Caco-2 (cell line): Measurements from ENCODE around the gene RNF182. TPM values are rescaled to one million over a fixed set of nuclear protein-coding genes. Genes with fewer than 3 reads are reported as not detected.
"Not testable (repeated sequence)": the region's sequence is repeated elsewhere in the genome, so short reads cannot be mapped to it uniquely, and the experiment has no call there.

Experiments used
- BruUV-seq: library from RNA; stranded (reverse); fragments of 400-500 nt; replicated peaks from 2 replicates; lab custom pipeline; 2021; lab: Mats Ljungman, UMichigan
- CTCF ChIA-PET: fragments of 300-600 bp; sonication (Branson Sonifier 250); formaldehyde crosslinking; loops from one replicate; lab custom pipeline; 2022; ENCODE audit warnings: antibody characterized with exemption; lab: Charles Lee
- POLR2A ChIA-PET: fragments of 300-600 bp; sonication (Branson Sonifier 250); formaldehyde crosslinking; loops from one replicate; lab custom pipeline; 2022; ENCODE audit warnings: antibody characterized with exemption; lab: Charles Lee
- DNase-seq, 2 experiments: peaks; one replicate each; pipeline versions ENCODE4 v3.0.0 to v3.0.0-alpha.2; 2020 to 2022
- H3K27me3 ChIP-seq: replicated peaks from 2 replicates; pipeline ENCODE4 v1.6.0; 2011; ENCODE audit warnings: low read length; ENCODE audit not compliant: control insufficient read depth, insufficient read depth
- H3K36me3 ChIP-seq: 2 replicates; pipeline ENCODE4 v1.5.1; 2011; ENCODE audit warnings: low read length; ENCODE audit not compliant: control insufficient read depth, insufficient read depth
- H3K4me1 ChIP-seq: fragments of 250-450 bp; sonication (Bioruptor Pico); 2 replicates; pipeline ENCODE4 v1.5.1; 2020; ENCODE audit warnings: mild to moderate bottlenecking
- H3K4me3 ChIP-seq: 2 replicates; pipeline ENCODE4 v1.5.1; 2011; ENCODE audit warnings: low read depth, mild to moderate bottlenecking, control low read depth, low read length
- H3K9me3 ChIP-seq: fragments of 250-450 bp; sonication (Bioruptor Pico); 2 replicates; pipeline ENCODE4 v1.5.1; 2020; ENCODE audit warnings: mild to moderate bottlenecking, moderate library complexity
- H3K27ac Mint-ChIP-seq: one replicate; pipeline ENCODE4 v1.8.0; 2022; ENCODE audit warnings: mixed read lengths; ENCODE audit not compliant: unreplicated experiment
- H3K27me3 Mint-ChIP-seq: one replicate; pipeline ENCODE4 v1.8.0; 2022; ENCODE audit warnings: mixed read lengths; ENCODE audit not compliant: insufficient read depth, unreplicated experiment
- H3K36me3 Mint-ChIP-seq: one replicate; pipeline ENCODE4 v1.8.0; 2022; ENCODE audit warnings: mild to moderate bottlenecking, mixed read lengths; ENCODE audit not compliant: insufficient read depth, unreplicated experiment
- H3K4me1 Mint-ChIP-seq: one replicate; pipeline ENCODE4 v1.8.0; 2022; ENCODE audit warnings: low read depth, mixed read lengths; ENCODE audit not compliant: unreplicated experiment
- H3K4me3 Mint-ChIP-seq: one replicate; pipeline ENCODE4 v1.8.0; 2022; ENCODE audit warnings: mild to moderate bottlenecking, moderate library complexity, mixed read lengths; ENCODE audit not compliant: unreplicated experiment
- H3K9me3 Mint-ChIP-seq: one replicate; pipeline ENCODE4 v1.8.0; 2022; ENCODE audit warnings: mixed read lengths; ENCODE audit not compliant: unreplicated experiment
- CTCF ChIP-seq, 2 experiments: fragments of 200-600 bp in 1 of 2; IDR thresholded peaks; 1 replicate in 1 of 2; 2 replicates in 1 of 2; pipeline versions ENCODE4 v1.5.1 to v1.8.0; 2011 to 2022; ENCODE audit warnings: antibody characterized with exemption in 1 of 2, control low read depth in 1 of 2, inconsistent platforms in 1 of 2, low read depth in 1 of 2, low read length in 1 of 2, mild to moderate bottlenecking in 1 of 2, moderate library complexity in 1 of 2; ENCODE audit not compliant: insufficient read depth in 1 of 2, severe bottlenecking in 1 of 2, unreplicated experiment in 1 of 2
- intact Hi-C: fragments of 100-400 bp; cut with micrococcal nuclease; formaldehyde crosslinking; loops from one replicate; pipeline ENCODE4 v1.10.0; 2022; ENCODE audit not compliant: unreplicated experiment
- total RNA-seq: library from RNA; stranded (reverse); gene quantifications from 2 replicates; pipeline ENCODE4 v1.2.3, GENCODE V29; 2022

Gene RNF182
- total RNA-seq, 1 experiment from 2014 or later = 0.39 TPM

- Mint-ChIP-seq H3K36me3 (no peaks in the 10 kb centered on the region), H3K4me3 (no peak overlapping the region), H3K27ac (no peak overlapping the region), H3K4me1 (no peaks in the 10 kb centered on the region), H3K9me3 (no peaks in the 10 kb centered on the region), H3K27me3 (peaks cover 5% of the 10 kb centered on the region)
- Histone ChIP-seq H3K4me3 (no peak overlapping the region), H3K36me3 (no peaks in the 10 kb centered on the region), H3K9me3 (no peaks in the 10 kb centered on the region), H3K27me3 (no peaks in the 10 kb centered on the region), H3K4me1 (no peaks in the 10 kb centered on the region)
- DNase-seq = no peak
- intact Hi-C loops = no loop called here
- ChIA-PET CTCF (no interaction called here), POLR2A (no interaction called here)
- no TSS peak for BruUV-seq
- no peak for TF ChIP-seq CTCF (IDR thresholded peaks at IDR 0.05; ENCODE audit: insufficient read depth in 1 of 2, low read depth in 1 of 2, low read length in 1 of 2, severe bottlenecking in 1 of 2, unreplicated experiment in 1 of 2)
Observed at GRCh38 chr6:13934721-13935120, 10.0 kb downstream of the RNF182 start.

GRCh38 chr6:13935190-13935880 lies 10.6 kb downstream of the RNF182 start:
- no peak overlapping the region for H3K4me3 ChIP-seq
- BruUV-seq = no TSS peak
- H3K4me1 ChIP-seq = no peaks in the 10 kb centered on the region
- no peak for TF ChIP-seq CTCF (IDR thresholded peaks at IDR 0.05; ENCODE audit: insufficient read depth in 1 of 2, low read depth in 1 of 2, low read length in 1 of 2, severe bottlenecking in 1 of 2, unreplicated experiment in 1 of 2)
- POLR2A ChIA-PET = no interaction called here
- Mint-ChIP-seq H3K4me1 (no peaks in the 10 kb centered on the region), H3K9me3 (no peaks in the 10 kb centered on the region), H3K4me3 (no peak overlapping the region), H3K36me3 (no peaks in the 10 kb centered on the region), H3K27me3 (peaks cover 7% of the 10 kb centered on the region), H3K27ac (no peak overlapping the region)
- DNase-seq = no peak
- H3K36me3 ChIP-seq = no peaks in the 10 kb centered on the region
- CTCF ChIA-PET = no interaction called here
- intact Hi-C loops = no loop called here
- H3K9me3 ChIP-seq = no peaks in the 10 kb centered on the region
- no peaks in the 10 kb centered on the region for H3K27me3 ChIP-seq

GRCh38 chr6:13935881-13936261 lies 11.1 kb downstream of the RNF182 start:
- H3K36me3 Mint-ChIP-seq, H3K4me1 Mint-ChIP-seq, POLR2A ChIA-PET, DNase-seq, H3K9me3 Mint-ChIP-seq, CTCF ChIA-PET, H3K27ac Mint-ChIP-seq, H3K27me3 Mint-ChIP-seq, H3K9me3 ChIP-seq, H3K4me3 ChIP-seq, intact Hi-C loops, H3K36me3 ChIP-seq, H3K4me3 Mint-ChIP-seq, BruUV-seq, H3K4me1 ChIP-seq, H3K27me3 ChIP-seq: not testable (repeated sequence)
